Ishikawa (cell line): ENCODE data around the gene LIN28B.

Experiments used
- CEBPB ChIP-seq: IDR thresholded peaks from 2 replicates; pipeline ENCODE4 v1.6.1; 2012
- CREB1 ChIP-seq: IDR thresholded peaks from 2 replicates; pipeline ENCODE4 v1.6.1; 2012; ENCODE audit warnings: low read depth
- EGR1 ChIP-seq: IDR thresholded peaks from 2 replicates; pipeline ENCODE4 v1.6.1; 2012
- EP300 ChIP-seq: IDR thresholded peaks from 2 replicates; pipeline ENCODE4 v1.6.1; 2012; ENCODE audit warnings: borderline replicate concordance
- FOXM1 ChIP-seq: IDR thresholded peaks from 2 replicates; pipeline ENCODE4 v1.6.1; 2012; ENCODE audit warnings: low read depth, borderline replicate concordance
- NFIC ChIP-seq: IDR thresholded peaks from 2 replicates; pipeline ENCODE4 v1.6.1; 2012
- RAD21 ChIP-seq: IDR thresholded peaks from 2 replicates; pipeline ENCODE4 v1.6.1; 2012; ENCODE audit warnings: low read depth
- TAF1 ChIP-seq: IDR thresholded peaks from 2 replicates; pipeline ENCODE4 v1.6.1; 2012; ENCODE audit warnings: low read depth, mild to moderate bottlenecking
- TCF12 ChIP-seq: IDR thresholded peaks from 2 replicates; pipeline ENCODE4 v1.6.1; 2012; ENCODE audit warnings: low read depth
- TEAD4 ChIP-seq: IDR thresholded peaks from 2 replicates; pipeline ENCODE4 v1.6.1; 2012
- YY1 ChIP-seq: IDR thresholded peaks from 2 replicates; pipeline ENCODE4 v1.6.1; 2012; ENCODE audit warnings: low read depth
- ZBTB7A ChIP-seq: IDR thresholded peaks from 2 replicates; pipeline ENCODE4 v1.6.1; 2012; ENCODE audit warnings: low read depth
- TF ChIP-seq, protein P1 (sequence below): IDR thresholded peaks from 2 replicates; pipeline ENCODE4 v1.6.1; 2012; ENCODE audit warnings: low read depth, mild to moderate bottlenecking
- TF ChIP-seq, protein P2 (sequence below): IDR thresholded peaks from 2 replicates; pipeline ENCODE4 v1.6.1; 2012
- TF ChIP-seq, protein P3 (sequence below): IDR thresholded peaks from 2 replicates; pipeline ENCODE4 v1.6.1; 2012

The LIN28B gene

DNA sequence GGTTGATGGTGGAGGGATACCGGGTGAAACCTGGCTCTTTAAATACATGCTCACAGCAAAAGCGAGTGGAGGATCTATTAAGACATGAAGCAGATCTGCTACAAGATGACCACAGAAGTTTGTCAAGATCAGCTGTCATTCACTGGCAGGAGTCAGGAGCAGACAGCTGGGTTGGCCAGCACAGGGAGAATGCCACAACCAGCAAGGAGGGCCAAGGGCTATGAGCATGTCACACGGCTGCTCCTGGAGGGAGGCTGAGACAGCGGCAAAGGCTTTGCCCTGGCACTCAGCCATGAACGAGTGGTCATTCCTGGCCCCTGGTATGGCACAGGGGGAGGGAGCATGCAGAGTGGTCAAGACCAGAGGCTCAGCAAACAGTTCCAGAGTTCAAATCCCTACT, 145.3 kb downstream of the LIN28B start:
- TF ChIP-seq, protein P1, sequence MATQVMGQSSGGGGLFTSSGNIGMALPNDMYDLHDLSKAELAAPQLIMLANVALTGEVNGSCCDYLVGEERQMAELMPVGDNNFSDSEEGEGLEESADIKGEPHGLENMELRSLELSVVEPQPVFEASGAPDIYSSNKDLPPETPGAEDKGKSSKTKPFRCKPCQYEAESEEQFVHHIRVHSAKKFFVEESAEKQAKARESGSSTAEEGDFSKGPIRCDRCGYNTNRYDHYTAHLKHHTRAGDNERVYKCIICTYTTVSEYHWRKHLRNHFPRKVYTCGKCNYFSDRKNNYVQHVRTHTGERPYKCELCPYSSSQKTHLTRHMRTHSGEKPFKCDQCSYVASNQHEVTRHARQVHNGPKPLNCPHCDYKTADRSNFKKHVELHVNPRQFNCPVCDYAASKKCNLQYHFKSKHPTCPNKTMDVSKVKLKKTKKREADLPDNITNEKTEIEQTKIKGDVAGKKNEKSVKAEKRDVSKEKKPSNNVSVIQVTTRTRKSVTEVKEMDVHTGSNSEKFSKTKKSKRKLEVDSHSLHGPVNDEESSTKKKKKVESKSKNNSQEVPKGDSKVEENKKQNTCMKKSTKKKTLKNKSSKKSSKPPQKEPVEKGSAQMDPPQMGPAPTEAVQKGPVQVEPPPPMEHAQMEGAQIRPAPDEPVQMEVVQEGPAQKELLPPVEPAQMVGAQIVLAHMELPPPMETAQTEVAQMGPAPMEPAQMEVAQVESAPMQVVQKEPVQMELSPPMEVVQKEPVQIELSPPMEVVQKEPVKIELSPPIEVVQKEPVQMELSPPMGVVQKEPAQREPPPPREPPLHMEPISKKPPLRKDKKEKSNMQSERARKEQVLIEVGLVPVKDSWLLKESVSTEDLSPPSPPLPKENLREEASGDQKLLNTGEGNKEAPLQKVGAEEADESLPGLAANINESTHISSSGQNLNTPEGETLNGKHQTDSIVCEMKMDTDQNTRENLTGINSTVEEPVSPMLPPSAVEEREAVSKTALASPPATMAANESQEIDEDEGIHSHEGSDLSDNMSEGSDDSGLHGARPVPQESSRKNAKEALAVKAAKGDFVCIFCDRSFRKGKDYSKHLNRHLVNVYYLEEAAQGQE = no peak
- TF ChIP-seq, protein P2, sequence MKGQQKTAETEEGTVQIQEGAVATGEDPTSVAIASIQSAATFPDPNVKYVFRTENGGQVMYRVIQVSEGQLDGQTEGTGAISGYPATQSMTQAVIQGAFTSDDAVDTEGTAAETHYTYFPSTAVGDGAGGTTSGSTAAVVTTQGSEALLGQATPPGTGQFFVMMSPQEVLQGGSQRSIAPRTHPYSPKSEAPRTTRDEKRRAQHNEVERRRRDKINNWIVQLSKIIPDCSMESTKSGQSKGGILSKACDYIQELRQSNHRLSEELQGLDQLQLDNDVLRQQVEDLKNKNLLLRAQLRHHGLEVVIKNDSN = no peak
- no peak for TF ChIP-seq TEAD4
- TF ChIP-seq FOXM1 = no peak
- TF ChIP-seq CREB1 = no peak
- no peak for TF ChIP-seq NFIC
- TF ChIP-seq, protein P3, sequence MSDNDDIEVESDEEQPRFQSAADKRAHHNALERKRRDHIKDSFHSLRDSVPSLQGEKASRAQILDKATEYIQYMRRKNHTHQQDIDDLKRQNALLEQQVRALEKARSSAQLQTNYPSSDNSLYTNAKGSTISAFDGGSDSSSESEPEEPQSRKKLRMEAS = no peak
- no peak for TF ChIP-seq TAF1
- no peak for TF ChIP-seq EGR1
- TF ChIP-seq TCF12 = no peak
- TF ChIP-seq CEBPB = no peak
- TF ChIP-seq EP300 = no peak

DNA sequence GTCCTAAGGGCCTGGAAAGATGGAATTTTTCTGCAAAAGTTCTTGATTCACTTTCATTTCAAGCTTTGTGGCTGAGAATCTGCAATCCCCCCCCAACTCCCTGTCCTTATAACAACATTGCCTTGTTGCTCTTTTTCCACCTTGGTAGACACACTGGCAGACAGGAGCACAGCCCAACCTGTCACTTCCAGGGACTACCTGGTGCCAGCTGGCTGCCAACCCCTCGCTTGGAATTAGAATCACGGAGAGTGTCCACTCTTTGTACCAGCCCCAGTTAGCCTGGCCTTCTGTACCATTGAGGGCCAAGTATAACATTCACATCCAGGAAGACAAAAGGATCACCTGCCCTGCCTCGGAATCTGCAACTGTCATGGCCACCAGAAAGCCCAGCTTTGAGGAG, 148.2 kb downstream of the LIN28B start:
- TF ChIP-seq FOXM1 (no peak), ZBTB7A (no peak), TCF12 (no peak)
- TF ChIP-seq, protein P2 = no peak

DNA sequence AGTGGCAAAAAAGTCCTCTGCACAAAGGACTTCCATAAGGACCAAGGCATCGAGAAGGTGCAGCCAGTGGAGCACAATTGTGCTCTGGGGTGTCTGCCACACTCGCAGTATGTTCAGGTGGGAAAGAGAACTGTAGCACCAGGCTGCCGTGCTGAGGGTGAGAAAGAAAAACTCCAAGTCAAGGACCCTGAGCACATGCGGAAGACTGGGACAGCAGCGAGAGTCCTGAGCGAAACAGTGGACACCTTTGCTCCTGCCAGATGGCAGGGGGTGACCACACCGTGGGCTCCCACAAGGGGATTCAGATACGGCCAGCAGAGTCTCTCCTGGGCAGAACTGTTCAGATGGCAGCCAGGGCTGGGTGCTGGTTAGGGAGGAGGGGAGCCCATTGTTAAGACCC, 149.4 kb downstream of the LIN28B start:
- TF ChIP-seq, protein P3 = no peak

DNA sequence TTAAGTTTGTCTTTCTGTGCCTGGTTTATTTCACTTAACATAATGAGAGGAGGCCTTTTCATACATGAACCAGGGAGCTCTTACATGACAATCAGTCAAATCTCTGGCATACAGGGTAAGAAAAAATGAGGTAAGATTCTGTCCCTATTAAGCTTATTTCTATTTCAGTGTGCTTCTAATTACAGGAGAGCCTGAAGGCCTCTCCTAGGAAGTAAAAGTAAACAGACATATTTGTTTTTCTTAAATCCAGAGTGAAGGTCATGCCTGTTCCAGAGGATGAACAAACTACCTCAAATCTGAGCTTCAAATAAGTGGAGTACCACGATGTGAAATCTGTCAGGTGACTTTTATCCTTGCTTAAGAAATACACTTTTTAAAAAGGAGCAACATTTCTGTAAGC, 150.3 kb downstream of the LIN28B start:
- no peak for TF ChIP-seq TAF1
- TF ChIP-seq ZBTB7A = no peak
- TF ChIP-seq TEAD4 = no peak
- TF ChIP-seq, protein P3 = no peak
- TF ChIP-seq EGR1 = no peak

DNA sequence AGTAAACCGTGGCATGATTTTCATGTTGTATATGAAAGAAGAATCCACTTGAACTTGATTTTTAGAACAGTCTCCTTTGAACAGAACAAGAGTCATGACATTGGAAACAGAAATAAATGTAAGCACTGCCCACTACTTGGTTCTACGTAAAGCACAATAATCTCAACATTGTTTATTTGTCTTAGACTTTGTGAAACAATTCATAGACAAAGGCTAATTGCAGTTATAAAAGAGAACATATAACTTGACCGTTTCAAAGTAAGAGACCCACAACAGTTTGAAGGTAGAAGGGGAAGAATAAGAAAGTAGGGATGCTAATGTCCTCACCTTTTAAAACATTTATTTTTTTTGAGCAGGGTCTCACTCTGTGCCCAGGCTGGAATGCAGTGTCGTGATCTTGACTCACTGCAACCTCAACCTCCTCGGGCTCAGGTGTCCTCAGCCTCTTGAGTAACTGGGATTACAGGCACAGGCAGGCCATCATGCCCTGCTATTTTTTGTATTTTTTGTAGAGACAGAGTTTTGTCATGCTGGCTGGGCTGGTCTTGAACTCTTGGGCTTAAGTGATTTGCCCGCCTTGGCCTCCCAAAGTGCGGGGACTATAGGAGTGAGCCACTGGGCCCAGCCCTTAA, 151.8 kb downstream of the LIN28B start:
- TF ChIP-seq ZBTB7A (no peak), TCF12 (no peak), EP300 (no peak), FOXM1 (no peak), RAD21 (no peak), CREB1 (no peak), NFIC (no peak), TAF1 (no peak), TEAD4 (no peak), EGR1 (no peak), CEBPB (no peak), YY1 (no peak)
- TF ChIP-seq, protein P3 = no peak
- TF ChIP-seq, protein P1 = no peak
- TF ChIP-seq, protein P2 = no peak
